GM21515 (cell line): Measurements from ENCODE around the gene CNOT10.
"Not testable (repeated sequence)": the region's sequence is repeated elsewhere in the genome, so short reads cannot be mapped to it uniquely, and the experiment has no call there.

Source experiments
- ATAC-seq: cut with Tn5 transposase; IDR thresholded peaks from one replicate; pipeline ENCODE4 v1.9.1; 2021; ENCODE audit not compliant: unreplicated experiment

Gene CNOT10

DNA sequence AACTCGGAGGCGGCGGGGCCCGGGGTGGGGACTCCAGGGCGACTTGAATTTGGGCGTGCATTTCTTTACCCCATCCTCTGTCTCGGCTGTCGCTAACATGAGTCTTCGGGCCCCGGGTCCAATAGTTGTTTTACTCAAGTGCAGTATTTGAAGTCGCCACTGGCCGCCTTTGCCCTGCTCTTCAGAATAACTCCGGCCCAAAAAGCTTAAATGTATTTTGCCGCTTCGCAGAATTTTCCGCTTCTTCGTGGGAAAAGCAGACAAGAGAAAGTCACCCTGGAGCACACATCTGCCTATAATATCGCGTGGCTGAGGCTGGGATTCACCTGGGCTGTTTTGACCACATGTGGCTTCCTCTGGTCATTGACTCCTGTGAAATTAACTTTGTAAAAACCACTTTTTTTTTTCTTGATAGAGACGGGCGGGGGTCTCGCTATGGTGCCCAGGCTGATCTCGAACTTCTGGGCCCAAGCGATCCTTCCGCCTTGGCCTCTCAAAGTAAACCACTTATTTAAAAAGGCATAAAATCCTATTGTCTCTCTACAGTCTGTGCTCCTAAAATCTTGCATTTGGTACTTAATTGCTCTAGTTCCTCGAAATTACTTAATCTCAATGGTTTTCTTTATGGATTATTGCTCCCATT, 676 bp downstream of the CNOT10 start:
- ATAC-seq: peak; percentile 3

DNA sequence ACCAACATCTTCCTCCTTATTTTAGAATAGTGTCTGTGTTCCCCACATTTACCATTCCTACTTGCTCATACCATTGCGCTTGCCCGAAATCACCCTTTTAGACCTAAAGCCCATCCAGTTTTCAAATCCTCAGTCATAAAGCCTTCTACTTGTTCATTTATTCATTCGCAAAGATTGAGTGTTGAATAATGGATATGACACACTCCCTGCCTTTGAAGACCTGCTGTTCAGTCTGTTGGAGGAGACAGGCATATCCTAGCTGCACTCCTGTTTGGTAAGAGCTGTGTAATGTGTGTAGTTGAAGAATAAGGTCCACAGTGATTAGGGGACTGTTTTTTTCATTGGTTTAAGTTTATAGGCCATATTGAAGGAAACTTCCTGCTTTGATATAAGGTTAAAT, 1.7 kb downstream of the CNOT10 start:
- no peak for ATAC-seq

DNA sequence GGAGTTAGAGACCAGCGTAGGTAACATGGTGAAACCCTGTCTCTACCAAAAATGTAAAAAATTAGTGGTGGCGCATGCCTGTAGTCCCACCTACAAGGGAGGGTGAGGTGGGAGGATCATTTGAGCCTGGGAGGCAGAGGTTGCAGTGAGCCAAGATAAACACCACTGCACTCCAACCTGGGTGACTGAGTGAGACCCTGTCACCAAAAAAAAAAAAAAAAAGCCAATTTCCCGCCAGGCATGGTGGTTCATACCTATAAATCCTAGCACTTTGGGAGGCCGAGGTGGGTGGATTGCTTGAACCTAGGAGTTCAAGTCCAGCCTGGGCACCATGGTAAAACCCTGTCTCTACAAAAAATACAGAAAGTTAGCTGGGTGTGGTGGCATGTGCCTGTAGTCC, 6.9 kb downstream of the CNOT10 start:
- no peak for ATAC-seq

DNA sequence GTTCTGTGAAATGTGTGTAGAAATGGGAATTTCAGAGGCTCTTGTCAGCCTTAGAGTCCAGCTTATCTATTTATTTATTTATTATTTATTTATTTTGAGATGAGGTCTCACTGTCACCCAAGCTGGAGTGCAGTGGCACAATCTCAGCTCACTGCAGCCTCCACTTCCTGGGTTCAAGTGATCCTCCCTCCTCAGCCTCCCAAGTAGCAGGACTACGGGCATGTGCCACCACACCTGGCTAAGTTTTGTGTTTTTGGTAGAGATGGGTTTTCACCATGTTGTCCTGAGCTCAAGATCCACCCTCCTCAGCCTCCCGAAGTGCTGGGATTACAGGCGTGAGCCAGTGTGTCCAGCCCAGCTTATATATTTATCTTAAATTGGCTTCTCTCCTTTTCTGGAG, 11.5 kb downstream of the CNOT10 start:
- ATAC-seq: no peak

DNA sequence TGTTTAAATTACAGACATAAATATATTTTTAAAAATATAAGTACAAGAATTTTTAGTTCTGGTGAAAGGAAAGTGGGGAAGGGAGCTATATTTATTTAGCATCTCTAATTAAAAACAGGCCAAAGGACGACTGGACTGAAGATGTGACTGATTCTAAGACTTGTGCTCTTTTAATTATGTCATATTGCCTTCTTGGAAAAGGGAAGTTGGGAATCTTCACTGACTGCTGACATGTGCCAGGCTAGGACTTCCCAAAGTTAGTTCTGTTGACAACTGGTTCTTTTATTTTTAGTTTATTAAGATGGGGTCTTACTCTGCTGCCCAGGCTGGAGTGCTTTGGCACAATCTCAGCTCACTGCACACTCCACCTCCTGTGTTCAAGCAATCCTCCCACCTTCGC, 13.5 kb downstream of the CNOT10 start:
- no peak for ATAC-seq

DNA sequence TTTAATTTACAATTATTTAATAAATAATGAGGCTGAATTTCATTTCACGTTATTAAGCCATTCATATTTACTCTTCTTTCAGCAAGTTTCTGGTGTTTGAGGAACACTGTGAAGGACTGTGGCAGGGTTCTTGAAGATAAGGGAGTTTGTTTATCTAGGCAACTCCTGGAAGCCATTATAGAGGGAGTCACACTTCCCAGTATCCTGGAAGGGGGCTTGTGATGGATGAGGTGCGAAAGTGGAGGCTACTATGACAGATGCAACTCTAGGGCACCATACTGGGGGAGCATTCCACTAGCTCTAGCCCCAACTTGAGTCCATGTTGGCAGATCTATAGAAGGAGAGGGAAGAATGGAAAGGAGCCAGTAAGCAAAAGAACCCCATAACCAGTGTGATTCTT, 14.4 kb downstream of the CNOT10 start:
- ATAC-seq: no peak

DNA sequence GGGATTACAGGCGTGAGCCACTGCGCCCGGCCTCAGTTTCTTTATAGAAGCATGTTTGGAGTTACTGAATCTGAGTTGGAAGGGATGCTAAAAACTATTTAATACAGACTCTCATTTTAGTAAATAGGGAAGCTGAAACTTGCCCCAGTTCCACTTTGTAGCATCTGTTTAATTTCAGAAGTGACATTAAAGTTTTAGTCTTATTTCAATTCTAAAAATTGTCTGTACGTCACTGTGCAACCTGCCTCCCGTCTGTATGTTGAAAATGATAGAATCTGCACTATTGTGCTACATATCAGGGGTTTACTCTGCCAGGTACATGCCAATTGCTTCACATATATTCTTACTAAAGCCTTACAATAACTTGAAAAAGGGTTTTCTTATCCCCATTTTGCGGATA, 15.3 kb downstream of the CNOT10 start:
- ATAC-seq: no peak

DNA sequence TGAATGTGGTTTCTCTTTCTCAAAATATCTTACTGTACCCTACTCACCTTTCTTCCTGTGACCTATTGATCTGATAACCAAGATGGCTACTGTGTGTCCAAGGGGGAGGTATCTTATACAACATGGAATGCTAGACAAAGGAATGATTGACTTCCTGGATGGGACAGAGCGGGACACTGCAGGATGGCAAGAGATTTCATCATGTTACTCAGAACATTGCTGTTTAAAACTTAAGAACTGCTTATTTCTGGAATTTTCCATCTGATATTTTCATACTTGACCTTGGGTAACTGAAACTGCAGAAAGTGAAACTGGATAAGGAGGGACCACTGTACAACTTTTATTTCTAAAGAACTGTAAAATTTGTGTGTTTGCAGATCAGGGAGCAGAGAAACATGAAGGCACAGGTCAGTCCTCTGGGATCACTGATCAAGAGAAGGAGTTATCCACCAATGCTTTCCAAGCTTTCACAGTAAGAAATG, 18.5 kb downstream of the CNOT10 start:
- no peak for ATAC-seq

DNA sequence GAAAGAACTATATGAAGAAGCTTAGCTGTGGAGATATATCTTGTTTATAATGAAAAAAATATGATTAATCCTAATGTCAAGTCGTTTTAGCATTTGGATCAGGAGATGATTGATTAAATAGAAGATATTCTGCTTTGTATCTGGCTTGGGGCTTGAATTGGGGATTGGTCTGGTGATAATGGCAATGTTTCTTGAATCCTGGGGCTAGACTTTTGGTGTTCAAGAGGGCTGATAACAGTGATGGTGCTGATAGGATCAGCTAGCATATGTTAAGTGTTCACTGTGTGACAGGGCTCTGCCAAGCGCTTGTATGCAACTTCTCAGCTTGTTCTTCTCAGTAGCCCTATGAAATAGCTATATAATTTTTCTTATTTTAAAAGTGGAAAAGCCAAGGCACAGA, 20.2 kb downstream of the CNOT10 start:
- ATAC-seq: no peak

DNA sequence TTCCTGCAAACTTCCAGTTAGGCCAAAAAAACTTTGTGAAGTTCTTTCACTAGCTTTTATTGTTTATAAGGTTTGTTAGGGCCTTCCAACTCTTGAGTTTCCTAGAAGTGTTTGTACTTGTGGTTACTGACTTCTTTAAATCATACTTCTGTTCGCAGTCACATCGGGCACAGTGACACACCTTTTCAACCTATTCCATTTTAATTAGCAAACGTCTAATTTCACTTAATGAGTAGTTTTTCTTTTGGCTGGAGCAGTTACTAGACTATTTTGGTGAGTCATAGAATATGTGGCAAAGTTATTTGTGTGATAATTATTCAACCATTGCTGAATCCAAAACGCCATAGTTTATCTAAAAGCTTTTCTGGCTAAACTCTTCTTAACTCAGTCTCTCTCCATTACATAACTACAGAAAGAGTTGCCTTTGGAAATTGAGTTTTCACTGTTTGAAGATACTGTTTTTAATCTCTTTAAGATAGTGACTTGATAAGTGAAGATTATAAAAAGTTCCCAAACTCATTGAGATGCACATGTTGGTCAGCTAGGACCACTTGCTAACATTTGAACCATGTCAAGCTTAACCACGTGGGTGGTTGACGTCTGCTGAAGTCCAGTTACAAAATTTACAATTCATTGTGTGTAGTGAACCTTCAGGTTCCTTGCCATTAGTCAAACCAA, 21.5 kb downstream of the CNOT10 start:
- no peak for ATAC-seq

DNA sequence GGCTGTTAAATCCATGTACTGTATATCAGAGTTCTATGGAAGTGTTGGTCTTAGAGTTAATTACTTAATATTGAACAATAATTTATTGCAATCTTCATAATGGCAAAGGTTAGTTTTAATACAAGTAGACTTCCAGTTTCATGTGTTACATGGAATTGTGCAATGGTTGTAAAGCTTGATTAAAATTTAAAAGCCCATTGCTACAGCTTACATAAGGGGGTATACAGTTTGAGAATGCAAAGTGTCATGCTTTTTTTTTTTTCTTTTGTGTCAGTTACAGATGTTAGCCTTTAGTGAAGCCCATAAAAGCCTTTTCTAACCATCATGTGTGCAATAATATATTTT, 22.0 kb downstream of the CNOT10 start:
- ATAC-seq: no peak

DNA sequence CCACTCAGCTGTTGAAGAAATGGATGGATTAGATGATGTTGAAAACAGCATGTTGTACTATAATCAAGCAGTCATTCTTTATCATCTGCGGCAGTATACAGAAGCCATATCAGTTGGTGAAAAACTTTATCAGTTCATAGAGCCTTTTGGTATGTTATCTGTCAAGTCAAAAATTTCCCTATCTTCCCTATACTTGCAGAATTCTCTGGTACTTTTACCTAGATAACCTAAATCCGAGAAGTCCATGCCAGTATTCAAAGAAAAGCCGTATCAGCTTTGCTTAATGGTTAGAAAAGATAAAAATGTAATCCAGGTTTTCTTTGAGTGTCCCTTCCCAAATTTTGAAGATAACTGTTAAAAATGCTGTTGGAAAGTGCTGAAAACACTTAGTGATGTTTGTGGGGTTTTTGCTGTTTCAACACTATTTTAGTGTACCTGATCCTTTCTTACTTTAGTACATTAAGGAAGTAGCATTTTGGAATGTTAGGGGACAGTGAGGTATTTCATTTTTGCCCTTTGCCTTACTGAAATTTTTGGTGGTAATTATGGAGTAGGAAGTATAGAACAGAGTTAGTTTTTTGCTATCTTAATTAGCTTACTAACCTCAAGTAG, 23.8 kb downstream of the CNOT10 start:
- no peak for ATAC-seq

DNA sequence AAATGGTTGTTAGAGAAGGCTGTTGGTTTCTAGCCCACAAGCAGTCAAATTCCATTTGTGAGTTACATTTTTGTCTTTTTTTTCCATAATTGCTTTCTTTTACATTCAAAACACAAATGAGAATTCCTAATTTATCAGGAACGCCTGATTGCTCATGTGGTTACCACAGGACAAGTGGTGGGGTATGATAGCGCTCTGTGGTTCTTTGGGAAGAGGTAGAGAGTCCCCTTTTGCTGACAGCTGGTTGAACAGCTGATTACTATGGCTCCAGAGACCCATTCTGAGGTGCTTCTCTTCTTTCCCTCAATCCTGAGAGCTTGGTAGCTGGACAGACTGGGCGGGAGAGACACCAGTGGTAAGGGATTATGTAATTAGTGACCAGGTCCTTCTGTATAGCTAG, 24.4 kb downstream of the CNOT10 start:
- no peak for ATAC-seq

DNA sequence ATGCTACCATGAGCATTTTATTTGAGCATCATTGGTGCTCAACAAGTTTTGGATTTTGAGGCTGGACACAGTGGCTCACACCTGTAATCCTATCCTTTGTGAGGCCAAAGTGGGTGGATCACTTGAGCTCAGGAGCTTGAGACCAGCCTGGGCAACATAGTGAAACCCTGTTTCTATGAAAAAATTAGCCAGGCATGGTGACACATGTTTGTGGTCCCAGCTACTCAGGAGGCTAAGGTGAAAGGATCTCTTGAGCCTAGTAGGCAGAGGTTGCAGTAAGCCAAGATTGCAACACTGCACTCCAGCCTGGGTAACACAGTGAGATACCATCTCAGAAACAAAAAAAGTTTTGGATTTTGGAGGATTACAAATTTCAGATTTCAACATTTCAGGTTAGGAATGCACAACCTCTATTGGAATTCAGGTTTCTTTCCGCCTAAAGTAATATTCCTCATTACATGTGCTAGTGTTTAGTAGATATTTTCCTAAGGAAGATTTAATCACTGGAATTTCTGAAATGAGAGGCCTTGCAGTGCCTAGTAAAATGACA, 27.6 kb downstream of the CNOT10 start:
- ATAC-seq: no peak

DNA sequence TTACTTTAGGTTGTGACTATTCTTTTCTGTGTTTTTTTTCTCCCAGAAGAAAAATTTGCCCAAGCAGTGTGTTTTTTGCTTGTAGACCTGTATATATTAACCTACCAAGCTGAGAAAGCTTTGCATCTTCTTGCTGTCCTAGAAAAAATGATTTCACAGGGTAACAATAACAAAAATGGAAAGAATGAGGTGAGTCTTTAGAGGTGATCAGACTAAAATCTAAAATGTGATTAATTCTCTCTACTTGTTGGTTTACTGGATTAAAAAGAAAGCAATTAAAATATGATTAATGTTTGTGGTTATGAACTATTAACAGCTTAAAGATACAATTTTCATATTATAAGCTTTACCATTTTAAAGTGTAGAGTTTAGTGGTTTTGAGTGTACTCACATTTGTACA, 28.2 kb downstream of the CNOT10 start:
- no peak for ATAC-seq

DNA sequence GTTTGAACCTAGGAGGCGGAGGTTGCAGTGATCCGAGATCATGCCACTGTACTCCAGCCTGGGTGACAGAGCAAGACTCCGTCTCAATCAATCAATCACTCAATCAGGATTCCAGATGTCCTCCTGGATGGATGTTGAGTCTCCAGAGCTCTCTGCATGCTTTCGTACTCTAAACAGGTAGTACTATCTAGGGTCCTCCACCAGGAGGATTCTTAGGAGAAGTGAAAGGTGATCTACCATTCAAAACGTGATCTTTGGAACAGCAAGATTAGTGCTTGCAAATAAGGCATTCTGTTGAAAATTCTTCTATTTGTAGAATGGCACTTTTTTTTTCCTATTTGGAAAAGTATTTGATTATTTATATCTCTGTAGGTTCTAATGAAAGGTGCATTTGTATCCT, 34.3 kb downstream of the CNOT10 start:
- ATAC-seq: no peak

DNA sequence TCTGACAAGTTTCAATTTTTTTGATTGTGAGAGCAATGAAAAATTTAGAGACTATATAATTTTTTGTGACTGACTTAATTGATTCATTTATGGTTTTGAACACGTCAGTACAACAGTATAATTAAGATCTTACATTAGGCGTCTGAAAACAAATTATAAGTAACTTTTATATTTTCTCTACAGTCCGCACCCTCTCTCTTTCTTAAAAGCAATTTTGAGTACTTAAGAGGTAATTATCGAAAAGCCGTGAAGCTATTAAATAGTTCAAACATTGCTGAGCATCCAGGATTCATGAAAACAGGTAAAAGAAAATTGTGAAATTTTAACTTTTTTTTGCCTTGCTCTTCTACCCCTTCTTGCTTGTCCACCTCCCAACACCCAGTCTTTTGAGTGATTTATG, 34.9 kb downstream of the CNOT10 start:
- ATAC-seq: no peak

DNA sequence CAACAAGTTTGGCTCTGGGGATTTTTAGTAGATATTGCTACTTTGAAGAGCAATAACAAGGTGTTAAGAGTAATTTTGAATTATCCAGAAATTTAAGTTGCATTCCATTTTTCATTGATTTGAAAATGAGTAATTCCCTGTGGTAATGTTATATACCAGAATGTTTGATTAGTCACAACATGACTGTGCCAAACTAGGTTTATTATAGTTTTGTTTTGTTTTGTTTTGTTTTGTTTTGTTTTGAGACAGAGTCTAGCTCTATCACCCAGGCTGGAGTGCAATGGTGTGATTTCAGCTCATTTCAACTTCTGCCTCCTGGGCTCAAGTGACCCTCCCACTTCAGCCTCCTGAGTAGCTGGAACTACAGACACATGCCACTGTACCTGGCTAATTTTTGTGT, 40.7 kb downstream of the CNOT10 start:
- no peak for ATAC-seq

DNA sequence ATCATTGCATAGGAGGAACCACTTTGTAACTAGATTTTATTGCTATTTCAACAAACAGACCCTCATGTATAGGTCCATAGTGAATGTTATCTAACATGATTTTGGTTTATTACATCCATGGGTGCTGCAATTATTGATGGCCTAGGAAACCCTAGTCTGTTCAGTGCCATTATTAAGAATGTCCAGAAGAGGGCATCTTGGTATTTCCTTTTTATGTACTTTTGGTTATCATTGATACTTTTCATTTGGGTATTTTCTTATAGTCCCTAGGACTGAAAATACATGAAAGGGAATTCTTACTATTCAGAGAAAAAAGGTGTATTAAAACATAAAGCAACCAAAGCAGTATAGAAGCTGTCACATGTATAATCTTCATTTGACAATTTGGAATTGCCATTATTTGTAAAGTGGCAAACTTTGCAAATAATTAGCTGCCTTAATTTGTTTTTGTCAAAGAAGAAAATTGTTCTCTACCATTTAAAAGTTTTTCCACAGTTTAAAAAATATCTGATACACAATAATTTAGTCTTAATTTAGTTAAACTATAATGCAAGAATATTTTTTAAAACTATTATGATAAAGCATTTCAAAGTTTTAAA, 48.7 kb downstream of the CNOT10 start:
- no peak for ATAC-seq

DNA sequence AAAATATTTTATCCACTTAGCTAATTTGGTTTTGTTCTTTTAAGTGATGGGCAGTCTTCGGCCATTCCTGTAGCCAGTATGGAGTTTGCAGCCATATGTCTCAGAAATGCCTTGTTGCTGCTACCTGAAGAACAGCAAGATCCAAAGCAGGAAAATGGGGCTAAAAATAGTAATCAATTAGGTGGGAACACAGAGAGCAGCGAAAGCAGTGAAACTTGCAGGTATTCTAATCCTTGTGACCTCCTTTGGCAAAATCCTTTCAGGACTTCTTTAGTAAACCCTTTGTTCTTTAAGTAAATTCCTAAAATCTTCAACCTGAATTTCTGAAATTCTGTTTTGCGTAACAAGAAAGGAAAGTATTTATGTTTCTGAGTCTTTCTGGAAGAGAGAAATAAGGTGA, 49.8 kb downstream of the CNOT10 start:
- ATAC-seq: no peak

DNA sequence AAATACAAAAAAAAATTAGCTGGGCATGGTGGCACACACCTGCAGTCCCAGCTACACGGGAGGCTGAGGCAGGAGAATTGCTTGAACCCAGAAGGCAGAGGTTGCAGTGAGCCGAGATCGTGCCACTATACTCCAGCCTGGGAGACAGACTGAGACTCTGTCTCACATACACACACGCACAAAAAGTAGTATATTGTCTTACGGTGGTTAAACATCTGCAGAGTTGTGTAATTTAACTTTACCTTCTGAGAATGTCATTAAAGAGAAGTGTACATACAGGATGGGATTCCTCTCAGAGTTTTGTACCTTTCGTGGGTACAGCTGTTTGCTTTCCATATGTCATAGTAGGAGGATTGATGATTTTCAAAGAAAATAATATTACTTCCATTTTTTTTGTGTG, 58.5 kb downstream of the CNOT10 start:
- ATAC-seq: not testable (repeated sequence)

DNA sequence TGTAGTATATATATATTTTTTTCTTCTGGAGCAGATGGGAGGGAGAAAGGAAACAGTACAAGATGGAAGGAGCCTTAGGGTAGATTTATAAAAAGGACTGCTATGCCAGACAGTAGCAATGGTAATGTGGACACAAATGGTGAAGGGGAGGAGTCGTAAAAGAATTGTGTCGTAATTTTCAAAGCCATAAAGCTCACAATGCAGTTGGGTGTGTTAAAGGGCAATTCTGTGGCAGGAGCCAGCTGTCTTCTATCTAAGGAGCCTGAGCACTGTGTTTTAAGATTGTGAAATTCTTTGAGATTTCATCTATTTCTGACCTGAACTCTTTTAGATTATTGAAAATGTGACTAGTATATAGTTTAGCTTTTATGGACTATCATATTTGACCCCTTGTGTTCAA, 58.9 kb downstream of the CNOT10 start:
- ATAC-seq: no peak
